Endometrial microvascular endothelial cells (primary cell): ENCODE results near the gene KCNC1. TPM values are rescaled to one million over a fixed set of nuclear protein-coding genes. Genes with fewer than 3 reads are reported as not detected.

Experiments used
- in situ Hi-C: cut with HindIII; loops from 2 replicates; pipeline ENCODE4 v1.10.0; 2017; ENCODE audit warnings: low sequenced_read_pairs, low pct_unique_long_range_greater_than_20kb; ENCODE audit errors: inconsistent ontology term
- total RNA-seq: library from RNA; depleted of rRNA; stranded (reverse); fragments of >200 nt; gene quantifications from one replicate; pipeline ENCODE4 v1.2.3, GENCODE V29; 2015; ENCODE audit errors: inconsistent ontology term

The KCNC1 gene
- total RNA-seq, 1 donor from 2014 or later = not detected

DNA sequence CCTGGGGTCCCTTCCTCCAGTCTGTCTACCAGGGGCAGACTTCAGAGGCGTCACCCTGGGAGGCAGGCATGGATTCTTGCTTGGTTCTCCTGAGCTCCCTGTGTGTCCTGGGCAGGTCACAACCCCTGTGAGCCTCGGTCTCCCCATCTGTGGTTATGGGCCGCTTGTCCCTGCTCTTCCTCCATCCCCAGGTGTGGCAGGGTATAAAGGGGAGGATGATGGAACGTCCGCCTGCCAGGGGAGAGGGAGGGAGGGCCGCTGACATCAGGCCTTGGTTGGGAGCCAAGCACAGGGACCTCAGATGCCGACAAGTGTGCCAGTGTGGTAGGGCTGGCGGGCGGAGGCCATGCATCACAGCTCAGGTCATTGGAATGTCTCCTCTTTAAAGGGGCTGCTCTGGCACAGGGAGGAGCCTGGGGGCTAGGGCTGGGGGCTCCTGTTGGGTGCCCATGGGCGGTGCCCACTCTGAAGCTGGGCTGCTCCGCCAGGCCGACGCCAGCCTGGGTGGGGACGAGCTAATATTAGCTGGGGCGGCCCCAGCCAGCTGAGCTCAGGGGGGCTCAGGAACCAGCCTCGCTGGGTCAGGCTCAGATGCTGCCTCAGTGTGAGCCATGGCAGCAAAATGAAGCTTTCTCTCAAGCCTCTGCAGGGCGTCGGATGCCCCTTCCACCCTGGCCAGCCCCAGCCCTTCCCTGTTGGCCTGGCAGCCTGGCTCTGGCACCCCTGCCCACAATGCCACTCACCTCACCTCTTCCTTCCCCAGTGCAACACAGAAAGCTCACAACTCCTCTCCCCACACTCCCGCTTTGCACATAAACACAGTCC is 12.8 kb downstream of the KCNC1 start:
- in situ Hi-C loops = loop anchor here (25.0 kb wide), 1 partner anchor 240 kb away; no protein-coding TSS in a partner anchor

- in situ Hi-C loops = loop anchor here (25.0 kb wide), 1 partner anchor 239 kb away; no protein-coding TSS in a partner anchor
Observed at GRCh38 chr11:17748044-17748443, 13.5 kb downstream of the KCNC1 start.

DNA sequence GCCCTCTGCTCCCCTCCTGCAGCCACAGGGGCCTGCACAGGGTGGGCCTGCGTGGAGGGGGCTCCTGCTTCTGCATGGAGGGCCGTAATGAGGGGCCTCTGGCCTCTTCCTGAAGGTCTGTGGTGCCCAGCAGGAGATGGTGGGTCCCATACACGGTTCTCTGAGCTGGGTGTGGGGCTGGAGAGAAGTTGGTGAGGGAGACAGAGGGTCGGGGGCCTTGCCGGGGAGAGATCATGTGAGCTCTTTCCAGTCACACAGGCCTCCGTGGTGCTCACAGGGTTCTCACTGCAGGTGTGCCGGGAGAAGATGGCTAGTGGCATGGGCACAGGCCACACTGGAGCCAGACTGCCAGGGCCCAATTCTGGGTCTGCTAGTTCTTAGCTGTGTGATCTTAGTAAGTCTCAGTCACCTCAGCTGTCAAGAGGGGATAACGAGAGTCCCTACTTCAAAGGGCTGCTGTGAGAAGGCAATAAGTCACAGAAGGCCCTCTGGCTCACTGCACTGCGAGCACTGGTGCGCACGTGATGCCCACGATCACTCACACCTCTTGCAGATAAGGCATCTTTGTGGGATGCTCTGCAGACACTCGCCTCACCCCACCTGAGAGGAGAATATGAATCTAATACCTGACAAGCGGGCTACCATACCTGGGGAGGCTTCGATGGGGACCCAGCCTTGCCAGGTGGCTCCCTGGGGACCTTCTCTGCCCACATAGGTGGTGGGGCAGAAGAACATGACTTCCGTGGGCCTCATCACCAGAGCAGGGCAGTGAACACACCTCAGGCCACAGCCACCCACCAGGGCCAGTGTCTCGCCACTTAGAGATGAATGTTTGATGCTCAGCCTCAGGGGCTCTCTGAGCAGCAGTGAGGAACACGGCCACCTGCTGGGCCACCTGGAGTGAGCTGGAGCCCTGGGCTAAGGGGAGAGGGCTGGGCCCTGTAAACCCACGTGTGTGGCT is 14.5 kb downstream of the KCNC1 start:
- in situ Hi-C loops = loop anchor here (25.0 kb wide), 1 partner anchor 238 kb away; no protein-coding TSS in a partner anchor

- in situ Hi-C loops = no loop called here
Observed at GRCh38 chr11:17750013-17750800, 15.6 kb downstream of the KCNC1 start.

DNA sequence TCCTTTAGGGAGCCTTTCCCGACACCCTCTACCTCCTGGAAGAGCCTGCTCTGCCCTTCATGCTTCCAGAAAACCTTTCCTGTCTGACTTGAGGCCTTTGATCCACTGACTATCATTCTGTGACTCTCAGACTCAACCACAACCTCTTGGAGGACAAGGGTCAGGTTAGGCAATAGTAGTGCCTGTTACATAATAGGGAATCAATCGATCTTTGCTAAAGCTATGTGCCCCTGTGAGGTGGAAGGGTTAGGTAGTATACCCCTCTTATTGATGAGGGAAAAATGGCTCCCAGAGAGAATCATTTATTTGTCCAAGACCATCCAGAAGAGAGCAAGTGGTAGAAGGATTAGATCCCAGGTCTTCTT is 16.2 kb downstream of the KCNC1 start:
- in situ Hi-C loops = no loop called here

DNA sequence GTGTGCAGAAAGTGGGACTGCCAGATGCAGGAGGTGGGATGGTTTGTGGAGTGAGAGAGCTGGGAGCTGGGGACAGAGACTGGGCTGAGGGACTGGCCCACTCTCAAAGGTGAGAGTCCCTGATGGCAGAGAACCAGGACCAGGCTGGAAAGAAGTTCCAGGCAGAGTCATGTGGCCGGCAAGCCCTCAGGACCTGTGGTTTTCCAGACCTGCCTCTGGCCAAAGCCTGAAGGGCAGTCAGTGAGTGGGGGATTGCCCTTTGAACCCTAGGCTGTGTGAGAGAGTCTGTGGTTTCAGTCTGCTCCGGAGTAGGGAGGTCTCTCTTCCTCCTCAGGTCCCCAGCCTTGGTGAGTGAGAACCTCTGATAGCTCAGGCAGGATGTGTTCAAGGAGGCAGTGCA is 17.0 kb downstream of the KCNC1 start:
- in situ Hi-C loops = no loop called here

- in situ Hi-C loops = no loop called here
Observed at GRCh38 chr11:17752144-17752543, 17.6 kb downstream of the KCNC1 start.

DNA sequence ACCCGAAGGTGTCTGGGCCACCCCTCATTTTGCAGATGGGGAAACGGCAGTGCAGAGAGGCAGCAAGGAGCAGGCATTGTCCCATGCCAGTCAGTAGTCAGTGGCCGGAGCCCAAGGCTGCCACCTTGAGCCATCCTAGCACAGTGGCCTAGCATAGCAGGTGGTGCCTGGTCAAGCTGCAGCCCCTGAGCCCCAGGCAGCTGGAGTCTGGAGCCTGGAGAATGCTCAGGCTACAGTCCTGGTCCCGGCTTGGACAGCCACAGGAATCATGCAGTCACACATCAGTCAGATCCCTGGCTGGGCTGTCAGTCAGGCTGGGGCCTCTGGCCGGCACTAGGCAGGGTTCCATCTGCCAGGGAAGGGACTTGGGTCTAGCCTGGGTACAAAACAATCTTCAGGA is 18.6 kb downstream of the KCNC1 start:
- in situ Hi-C loops = no loop called here

DNA sequence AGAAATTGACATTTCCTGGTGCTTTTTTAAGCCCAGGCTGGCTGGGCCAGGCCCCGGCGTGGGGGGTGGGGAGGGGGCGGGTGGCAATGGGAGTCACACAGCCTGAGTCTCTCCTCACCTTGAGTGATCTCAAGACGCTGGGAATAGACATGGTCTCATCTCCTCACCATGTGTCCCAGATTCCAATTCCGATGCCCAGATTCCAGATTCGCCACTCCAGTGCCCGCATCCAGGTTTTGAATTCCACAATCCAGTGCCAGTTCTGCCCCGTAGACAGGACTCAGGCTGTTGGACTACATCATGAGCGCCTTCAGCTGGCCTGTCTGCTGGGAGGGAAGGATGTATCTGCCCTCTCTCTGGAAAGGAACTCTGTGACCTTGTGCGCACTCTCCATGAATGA is 19.1 kb downstream of the KCNC1 start:
- in situ Hi-C loops = no loop called here

GRCh38 chr11:17755891-17756290 is 21.3 kb downstream of the KCNC1 start:
- in situ Hi-C loops = no loop called here

GRCh38 chr11:17760102-17761029 is 25.8 kb downstream of the KCNC1 start:
- in situ Hi-C loops = no loop called here

GRCh38 chr11:17762309-17762974 is 27.9 kb downstream of the KCNC1 start:
- in situ Hi-C loops = no loop called here

- in situ Hi-C loops = no loop called here
Observed at GRCh38 chr11:17763244-17763643, 28.7 kb downstream of the KCNC1 start.

- in situ Hi-C loops = no loop called here
Observed at GRCh38 chr11:17763703-17764102, 29.1 kb downstream of the KCNC1 start.

- in situ Hi-C loops = no loop called here
Observed at GRCh38 chr11:17764446-17765218, 30.1 kb downstream of the KCNC1 start.

DNA sequence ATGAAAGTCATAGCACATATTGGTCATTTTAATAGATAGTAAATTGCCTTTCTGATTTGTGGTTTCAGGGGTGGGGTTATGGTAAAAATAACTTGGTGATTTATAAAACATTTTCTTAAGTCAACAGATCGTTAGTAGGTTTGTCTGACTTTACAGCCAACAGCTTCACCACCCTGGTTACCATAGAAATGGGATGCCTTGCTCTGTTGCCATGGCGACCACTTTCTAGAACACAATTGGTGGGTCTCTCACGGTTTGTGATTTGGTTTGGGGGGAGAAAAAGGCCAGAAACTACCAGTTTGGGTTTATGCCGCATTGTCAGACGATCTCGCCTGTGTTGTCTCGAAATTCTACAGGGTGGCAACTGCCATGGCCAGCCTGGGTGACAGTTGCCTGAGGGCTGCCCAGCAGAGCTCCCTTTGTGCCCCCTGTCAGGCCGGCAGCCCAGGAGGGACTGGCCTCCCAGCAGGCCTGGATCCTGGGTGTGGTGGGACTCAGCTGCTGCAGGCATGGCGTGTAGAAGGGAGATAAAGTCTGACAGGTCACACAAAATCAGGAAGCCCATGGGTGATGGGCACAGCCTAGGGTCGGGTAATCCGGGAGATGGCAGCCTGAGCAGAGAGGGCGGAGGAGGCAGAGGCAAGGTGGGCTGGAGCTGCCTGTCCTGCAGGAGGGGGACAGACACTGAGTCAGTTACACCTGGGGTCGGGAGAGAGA is 30.9 kb downstream of the KCNC1 start:
- in situ Hi-C loops = no loop called here
